GM19099 (cell line): ENCODE data around the gene STX18.

Experiments used
- POLR2A ChIP-seq: IDR thresholded peaks from 3 replicates; pipeline ENCODE4 v1.6.1; 2011; ENCODE audit warnings: low read depth; ENCODE audit not compliant: insufficient read length; ENCODE audit errors: extremely low read depth

The STX18 gene

DNA sequence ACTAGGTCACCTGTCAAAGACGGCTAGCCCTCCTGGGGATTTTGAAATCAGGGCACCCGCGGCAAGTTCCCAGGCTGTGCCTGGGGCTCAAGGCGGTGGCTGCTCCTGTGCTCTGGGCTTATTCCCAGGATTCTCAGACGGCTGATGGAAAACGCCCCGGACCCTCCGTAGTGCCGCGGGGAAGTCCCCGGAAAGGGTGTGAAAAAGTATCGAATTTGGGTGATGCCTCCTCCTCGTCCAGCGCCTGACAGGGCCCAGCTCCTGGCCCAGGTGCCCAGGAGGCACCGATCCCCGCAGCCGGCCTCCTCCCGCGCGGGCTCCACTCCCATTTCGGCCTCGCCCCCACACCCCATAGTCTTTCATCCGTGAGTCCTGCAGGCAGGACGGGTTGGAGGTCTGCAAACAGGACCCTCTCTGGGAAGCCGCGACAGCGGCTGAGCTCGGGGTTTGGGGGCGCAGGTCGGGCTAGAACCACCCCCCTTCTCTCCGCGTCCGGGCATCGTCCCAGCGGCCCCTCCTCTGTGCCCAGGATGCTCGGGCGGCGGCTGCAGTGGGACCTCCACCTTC, 156.0 kb downstream of the STX18 start:
- no peak for TF ChIP-seq POLR2A

DNA sequence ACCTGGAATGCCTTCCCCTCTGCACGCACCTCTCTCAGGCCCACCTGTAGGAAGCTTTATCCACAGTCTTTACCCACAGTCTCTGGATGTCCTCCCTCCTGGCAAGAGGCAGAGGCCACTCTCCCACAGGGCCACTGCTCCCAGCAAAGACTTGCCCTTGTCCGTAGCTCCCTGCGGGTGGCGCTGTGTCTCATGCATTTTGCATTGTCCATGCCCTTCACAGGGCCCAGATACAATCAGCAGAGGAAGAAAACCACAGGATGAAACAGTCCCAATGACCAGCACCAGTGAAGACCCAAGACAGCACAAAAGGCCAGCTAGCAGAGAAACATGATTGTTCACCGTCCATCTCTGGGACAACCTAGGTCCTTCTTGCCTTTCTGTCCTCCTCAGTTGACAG, 157.0 kb downstream of the STX18 start:
- TF ChIP-seq POLR2A, result no peak

DNA sequence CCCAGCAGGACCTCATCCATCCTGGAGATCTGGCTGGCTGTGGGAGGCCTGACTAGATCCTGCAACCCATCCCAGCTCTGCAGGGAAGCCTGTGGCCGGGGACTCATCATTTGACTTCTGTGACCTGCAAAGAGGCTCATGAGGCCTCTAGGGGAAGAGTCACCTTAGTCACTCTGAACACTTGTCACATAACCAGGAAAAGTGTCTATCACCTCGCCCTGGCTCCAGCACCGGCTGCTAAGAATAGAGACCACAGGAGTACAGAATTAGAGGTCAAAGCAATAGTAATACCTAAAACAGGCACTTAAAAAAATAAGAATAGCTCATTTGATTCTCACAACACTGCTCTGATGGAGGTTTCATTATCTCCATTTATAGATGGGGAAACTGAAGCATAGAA, 158.8 kb downstream of the STX18 start:
- no peak for TF ChIP-seq POLR2A

GRCh38 chr4:4379540-4380087, 162.2 kb downstream of the STX18 start:
- no peak for TF ChIP-seq POLR2A

GRCh38 chr4:4377732-4378460, 164.0 kb downstream of the STX18 start:
- TF ChIP-seq POLR2A, result no peak

DNA sequence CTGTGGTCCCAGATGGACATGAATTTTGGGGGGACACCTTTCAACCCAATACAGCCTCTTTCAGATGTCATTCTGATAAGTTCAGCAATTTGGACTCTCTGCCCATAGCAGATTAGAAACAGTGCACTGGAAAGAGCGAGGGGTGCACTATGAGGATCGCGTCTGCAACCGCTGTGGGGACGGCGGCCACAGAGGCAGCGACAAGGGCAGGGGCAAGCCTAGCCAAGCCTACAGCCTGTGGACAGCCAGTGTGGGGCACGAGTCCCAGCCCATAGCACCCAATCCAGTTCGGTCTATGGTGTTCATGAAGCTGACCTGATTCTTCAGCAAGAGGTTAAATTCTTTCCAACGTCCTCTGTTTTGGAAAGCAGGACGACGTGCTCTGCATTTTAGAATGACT, 164.7 kb downstream of the STX18 start:
- no peak for TF ChIP-seq POLR2A

DNA sequence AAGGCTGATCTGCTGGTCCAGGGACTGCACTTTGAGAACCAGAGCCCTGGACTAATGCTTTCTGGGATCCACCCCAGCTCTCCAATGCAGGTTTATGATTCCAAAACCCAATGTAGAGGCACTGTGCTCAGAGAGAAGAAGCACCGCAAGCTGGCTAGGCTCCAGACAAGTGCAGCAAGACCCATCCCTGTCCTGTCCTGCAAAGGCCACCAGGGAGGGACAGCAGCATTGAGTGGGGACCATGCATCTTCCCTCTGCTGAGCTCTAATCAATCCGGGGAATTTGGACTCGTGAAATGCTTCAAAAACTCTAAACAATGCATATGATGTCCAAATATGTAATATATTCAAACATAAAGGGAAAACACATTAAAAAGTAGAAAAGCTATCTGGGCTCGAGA, 165.8 kb downstream of the STX18 start:
- TF ChIP-seq POLR2A, result no peak

GRCh38 chr4:4374388-4375098, 167.3 kb downstream of the STX18 start:
- no peak for TF ChIP-seq POLR2A
